Endodermal cell (in vitro differentiated cells): ENCODE data around the gene ZP2. TPM values are rescaled to one million over a fixed set of nuclear protein-coding genes. Genes with fewer than 3 reads are reported as not detected.

Source experiments
- DNase-seq: peaks from one replicate; pipeline ENCODE4 v3.0.0-alpha.2; 2017
- H3K27ac ChIP-seq: 2 replicates; pipeline ENCODE4 v1.5.1; 2013; ENCODE audit warnings: mild to moderate bottlenecking, low read depth, low read length, moderate library complexity
- H3K27me3 ChIP-seq: 2 replicates; pipeline ENCODE4 v1.6.1; 2013; ENCODE audit warnings: mild to moderate bottlenecking, low read length, moderate library complexity; ENCODE audit not compliant: insufficient read depth, control insufficient read depth, poor library complexity, severe bottlenecking
- H3K36me3 ChIP-seq: 2 replicates; pipeline ENCODE4 v1.7.0; 2013; ENCODE audit warnings: mild to moderate bottlenecking, low read length, moderate library complexity; ENCODE audit not compliant: control insufficient read depth, insufficient read depth
- H3K4me1 ChIP-seq: one replicate; pipeline ENCODE4 v1.7.0; 2013; ENCODE audit warnings: low read length; ENCODE audit not compliant: control insufficient read depth, insufficient read depth
- H3K4me3 ChIP-seq: 2 replicates; pipeline ENCODE4 v1.5.1; 2013; ENCODE audit warnings: mild to moderate bottlenecking, low read length, moderate library complexity
- H3K9ac ChIP-seq: 2 replicates; pipeline ENCODE4 v1.6.1; 2013; ENCODE audit warnings: mild to moderate bottlenecking, low read length, moderate library complexity; ENCODE audit not compliant: poor library complexity, severe bottlenecking; ENCODE audit errors: extremely low read depth
- H3K9me3 ChIP-seq: 2 replicates; pipeline ENCODE4 v1.6.1; 2013; ENCODE audit warnings: mild to moderate bottlenecking, low read length, moderate library complexity; ENCODE audit not compliant: control insufficient read depth
- H3K27ac Mint-ChIP-seq: 2 replicates; pipeline ENCODE4 v1.8.0; 2020; ENCODE audit warnings: mixed read lengths
- H3K27me3 Mint-ChIP-seq: 2 replicates; pipeline ENCODE4 v1.8.0; 2021; ENCODE audit warnings: mild to moderate bottlenecking, mixed read lengths; ENCODE audit not compliant: insufficient read depth
- H3K36me3 Mint-ChIP-seq: 2 replicates; pipeline ENCODE4 v1.8.0; 2020; ENCODE audit warnings: low read depth, mixed read lengths
- H3K4me1 Mint-ChIP-seq: 2 replicates; pipeline ENCODE4 v1.8.0; 2020; ENCODE audit warnings: mixed read lengths
- H3K4me3 Mint-ChIP-seq: 2 replicates; pipeline ENCODE4 v1.8.0; 2020; ENCODE audit warnings: mild to moderate bottlenecking, moderate library complexity, mixed read lengths
- H3K9me3 Mint-ChIP-seq: 2 replicates; pipeline ENCODE4 v1.8.0; 2020; ENCODE audit warnings: mild to moderate bottlenecking, mixed read lengths
- WGBS, 2 experiments: methylation state at CpG; one replicate each; pipeline versions ENCODE4 v1.1.5 to v1.1.7; 2013; ENCODE audit warnings: missing lambda C conversion rate in 2 of 2, mixed read lengths in 1 of 2; ENCODE audit not compliant: insufficient coverage in 1 of 2, insufficient read length in 1 of 2; 5-methylcytosine and 5-hydroxymethylcytosine counted together
- total RNA-seq, 2 donors: library from RNA; stranded (reverse); fragmentation: NEBNext Ultra II Directional in 1 of 2; extraction: Animal tissue kit (Norgen Biotek cat#: 25700) in 1 of 2; gene quantifications; 2 replicates in 1 of 2; 3 replicates in 1 of 2; pipeline ENCODE4 v1.2.1, GENCODE V29; 2021
- TF ChIP-seq, protein P1 (sequence below): fragments of 200-600 bp; sonication (generic); conservative IDR thresholded peaks from 2 replicates; pipeline ENCODE4 v1.5.0; 2021; ENCODE audit warnings: antibody characterized with exemption, mild to moderate bottlenecking

ZP2 gene
- total RNA-seq, 2 donors from 2014 or later = not detected

DNA sequence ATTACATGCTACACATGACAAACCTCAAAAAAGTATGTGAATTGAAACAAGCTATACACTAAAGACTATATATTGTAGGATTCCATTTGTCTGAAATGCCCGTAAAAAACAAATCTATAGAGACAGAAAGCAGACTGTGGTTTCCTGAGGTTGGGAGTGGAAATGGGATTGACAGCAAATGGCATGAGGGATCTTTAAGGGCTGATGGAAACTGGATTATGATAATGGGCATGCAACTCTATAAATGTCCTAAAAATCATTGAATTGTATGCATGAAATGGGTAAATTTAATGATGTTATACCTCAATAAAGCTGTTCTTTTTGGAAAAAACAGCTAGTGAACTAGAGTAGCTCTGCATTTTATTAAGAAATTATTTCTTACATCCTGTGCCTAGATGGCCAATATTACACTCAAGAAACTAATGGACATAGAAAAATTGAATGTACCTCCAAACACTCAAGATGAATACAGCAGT lies 21.7 kb upstream of the ZP2 start:
- H3K36me3 ChIP-seq = no peaks in the 10 kb centered on the region
- DNase-seq = no peak
- no peaks in the 10 kb centered on the region for H3K9me3 Mint-ChIP-seq
- H3K27me3 ChIP-seq = no peaks in the 10 kb centered on the region
- H3K4me3 ChIP-seq = no peak overlapping the region
- H3K9me3 ChIP-seq = no peaks in the 10 kb centered on the region
- H3K4me1 ChIP-seq = peaks cover 7% of the 10 kb centered on the region
- H3K4me1 Mint-ChIP-seq = peaks cover 23% of the 10 kb centered on the region
- no peak overlapping the region for H3K9ac ChIP-seq
- TF ChIP-seq, protein P1, sequence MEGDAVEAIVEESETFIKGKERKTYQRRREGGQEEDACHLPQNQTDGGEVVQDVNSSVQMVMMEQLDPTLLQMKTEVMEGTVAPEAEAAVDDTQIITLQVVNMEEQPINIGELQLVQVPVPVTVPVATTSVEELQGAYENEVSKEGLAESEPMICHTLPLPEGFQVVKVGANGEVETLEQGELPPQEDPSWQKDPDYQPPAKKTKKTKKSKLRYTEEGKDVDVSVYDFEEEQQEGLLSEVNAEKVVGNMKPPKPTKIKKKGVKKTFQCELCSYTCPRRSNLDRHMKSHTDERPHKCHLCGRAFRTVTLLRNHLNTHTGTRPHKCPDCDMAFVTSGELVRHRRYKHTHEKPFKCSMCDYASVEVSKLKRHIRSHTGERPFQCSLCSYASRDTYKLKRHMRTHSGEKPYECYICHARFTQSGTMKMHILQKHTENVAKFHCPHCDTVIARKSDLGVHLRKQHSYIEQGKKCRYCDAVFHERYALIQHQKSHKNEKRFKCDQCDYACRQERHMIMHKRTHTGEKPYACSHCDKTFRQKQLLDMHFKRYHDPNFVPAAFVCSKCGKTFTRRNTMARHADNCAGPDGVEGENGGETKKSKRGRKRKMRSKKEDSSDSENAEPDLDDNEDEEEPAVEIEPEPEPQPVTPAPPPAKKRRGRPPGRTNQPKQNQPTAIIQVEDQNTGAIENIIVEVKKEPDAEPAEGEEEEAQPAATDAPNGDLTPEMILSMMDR = no peak
- H3K4me3 Mint-ChIP-seq = no peak overlapping the region
- no peak overlapping the region for H3K27ac ChIP-seq
- H3K27me3 Mint-ChIP-seq = peaks cover 14% of the 10 kb centered on the region
- WGBS, 2 experiments = 92 to 100% methylated on average over 1 of the region's 1 CpG
- no peaks in the 10 kb centered on the region for H3K36me3 Mint-ChIP-seq
- no peak overlapping the region for H3K27ac Mint-ChIP-seq

GRCh38 chr16:21228361-21228872 lies 17.0 kb upstream of the ZP2 start:
- H3K9me3 ChIP-seq = no peaks in the 10 kb centered on the region
- WGBS, 2 experiments = 82 to 88% methylated on average over 2 of the region's 2 CpGs
- TF ChIP-seq, protein P1 = no peak
- no peaks in the 10 kb centered on the region for H3K27me3 ChIP-seq
- H3K36me3 Mint-ChIP-seq = no peaks in the 10 kb centered on the region
- no peak overlapping the region for H3K4me3 ChIP-seq
- no peaks in the 10 kb centered on the region for H3K36me3 ChIP-seq
- H3K27ac Mint-ChIP-seq = no peak overlapping the region
- H3K9me3 Mint-ChIP-seq = no peaks in the 10 kb centered on the region
- DNase-seq = no peak
- H3K27me3 Mint-ChIP-seq = peaks cover 49% of the 10 kb centered on the region
- H3K4me3 Mint-ChIP-seq = no peak overlapping the region
- no peak overlapping the region for H3K9ac ChIP-seq
- H3K4me1 Mint-ChIP-seq = peaks cover 19% of the 10 kb centered on the region
- H3K4me1 ChIP-seq = no peaks in the 10 kb centered on the region
- no peak overlapping the region for H3K27ac ChIP-seq

DNA sequence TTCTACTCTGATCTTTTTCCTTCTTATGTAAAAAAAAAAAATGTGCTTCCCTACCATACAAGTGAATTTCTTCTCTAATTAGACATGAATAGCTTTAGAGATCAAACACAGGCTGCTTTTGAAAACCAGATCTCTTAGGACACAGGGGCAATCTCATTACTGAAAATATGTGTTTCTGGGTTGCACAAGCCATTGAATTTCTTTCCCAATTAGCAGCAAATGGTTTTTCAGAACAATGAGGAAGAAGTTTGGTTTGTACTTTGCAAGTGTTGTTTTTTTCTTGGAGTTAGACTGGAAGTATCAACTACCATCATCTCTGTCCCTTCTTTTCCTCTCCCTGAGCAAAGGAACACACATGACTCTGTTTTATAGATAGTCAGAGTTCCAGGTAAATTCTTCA lies 16.5 kb upstream of the ZP2 start:
- Histone ChIP-seq H3K4me3 (no peak overlapping the region), H3K9me3 (no peaks in the 10 kb centered on the region), H3K4me1 (peaks cover 1% of the 10 kb centered on the region), H3K36me3 (no peaks in the 10 kb centered on the region), H3K27ac (no peak overlapping the region), H3K9ac (no peak overlapping the region), H3K27me3 (no peaks in the 10 kb centered on the region)
- Mint-ChIP-seq H3K36me3 (no peaks in the 10 kb centered on the region), H3K4me3 (no peak overlapping the region), H3K4me1 (peaks cover 20% of the 10 kb centered on the region), H3K9me3 (no peaks in the 10 kb centered on the region), H3K27ac (no peak overlapping the region), H3K27me3 (peaks cover 54% of the 10 kb centered on the region)
- DNase-seq = no peak
- TF ChIP-seq, protein P1 = no peak
